ENCODE measurements around the gene CDH24. TPM values are rescaled to one million over a fixed set of nuclear protein-coding genes. Genes with fewer than 3 reads are reported as not detected.

The CDH24 gene, protein sequence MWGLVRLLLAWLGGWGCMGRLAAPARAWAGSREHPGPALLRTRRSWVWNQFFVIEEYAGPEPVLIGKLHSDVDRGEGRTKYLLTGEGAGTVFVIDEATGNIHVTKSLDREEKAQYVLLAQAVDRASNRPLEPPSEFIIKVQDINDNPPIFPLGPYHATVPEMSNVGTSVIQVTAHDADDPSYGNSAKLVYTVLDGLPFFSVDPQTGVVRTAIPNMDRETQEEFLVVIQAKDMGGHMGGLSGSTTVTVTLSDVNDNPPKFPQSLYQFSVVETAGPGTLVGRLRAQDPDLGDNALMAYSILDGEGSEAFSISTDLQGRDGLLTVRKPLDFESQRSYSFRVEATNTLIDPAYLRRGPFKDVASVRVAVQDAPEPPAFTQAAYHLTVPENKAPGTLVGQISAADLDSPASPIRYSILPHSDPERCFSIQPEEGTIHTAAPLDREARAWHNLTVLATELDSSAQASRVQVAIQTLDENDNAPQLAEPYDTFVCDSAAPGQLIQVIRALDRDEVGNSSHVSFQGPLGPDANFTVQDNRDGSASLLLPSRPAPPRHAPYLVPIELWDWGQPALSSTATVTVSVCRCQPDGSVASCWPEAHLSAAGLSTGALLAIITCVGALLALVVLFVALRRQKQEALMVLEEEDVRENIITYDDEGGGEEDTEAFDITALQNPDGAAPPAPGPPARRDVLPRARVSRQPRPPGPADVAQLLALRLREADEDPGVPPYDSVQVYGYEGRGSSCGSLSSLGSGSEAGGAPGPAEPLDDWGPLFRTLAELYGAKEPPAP
- 9.4 TPM for total RNA-seq

DNA sequence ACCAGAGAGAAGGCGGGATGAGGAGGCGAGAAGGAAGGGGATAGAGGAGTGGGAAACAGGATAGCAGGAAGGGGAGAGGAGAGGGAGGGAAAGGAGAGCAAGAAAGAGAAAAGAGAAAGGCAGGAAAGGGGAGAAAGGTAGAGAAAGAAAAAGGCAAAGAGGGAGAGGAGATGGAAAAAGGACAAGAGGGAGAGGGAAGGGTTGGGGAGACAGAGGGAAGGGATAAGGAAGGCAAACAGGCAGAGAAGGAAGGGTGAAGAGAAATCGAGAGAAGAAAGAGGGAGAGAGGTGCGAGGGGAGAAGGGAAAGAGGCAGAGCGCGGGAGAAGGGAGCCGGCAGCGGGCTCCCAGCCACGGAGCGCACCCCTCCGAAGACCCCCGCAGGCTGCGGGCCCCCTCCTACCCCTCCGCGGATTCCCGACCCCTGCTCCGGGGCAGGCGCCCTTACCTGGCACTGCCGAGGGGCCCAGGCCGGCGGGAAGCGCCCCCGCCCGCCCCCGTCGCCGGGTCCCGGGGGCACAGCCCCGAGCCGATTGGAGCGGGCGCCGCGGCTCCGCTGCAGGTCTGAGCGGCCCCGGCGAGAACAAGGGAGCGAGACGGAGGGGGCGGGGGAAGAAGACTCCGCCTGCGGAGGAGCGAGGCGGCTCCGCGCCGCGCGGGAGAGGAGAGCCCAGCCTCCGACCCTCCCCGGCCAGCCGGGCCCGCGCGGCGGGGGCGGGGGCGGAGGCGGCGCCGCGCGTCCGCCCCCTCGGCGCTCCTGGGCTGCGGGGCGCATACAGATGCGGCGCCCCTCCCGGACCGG is at the start of gene CDH24:
Gene CDH24 (minus strand): TSS at position 565 of the 801 bp plus-strand sequence. CDS start 1,787 bp downstream, outside the sequence.
- no peak for FAIRE-seq
- peak; percentile 86 to 87 for DNase-seq (ENCODE audit: low spot score in 2 of 2)

DNA sequence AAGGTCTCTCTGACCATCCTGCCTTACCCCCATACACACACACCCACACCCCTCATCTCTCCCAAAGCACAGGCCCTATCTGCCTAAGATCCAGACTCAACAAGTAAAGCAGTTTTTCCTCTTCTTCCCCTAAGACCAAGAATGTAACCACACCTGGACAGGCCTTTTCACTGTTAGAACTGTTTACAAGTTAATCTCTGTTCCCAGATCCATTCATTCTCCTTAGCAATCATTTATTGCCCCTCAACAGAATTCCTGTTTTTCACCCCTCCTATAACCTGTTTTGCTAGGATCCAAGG is 49.4 kb upstream of the CDH24 start:
- DNase-seq (ENCODE audit: low spot score in 2 of 2) (no peak), FAIRE-seq (no peak)

DNA sequence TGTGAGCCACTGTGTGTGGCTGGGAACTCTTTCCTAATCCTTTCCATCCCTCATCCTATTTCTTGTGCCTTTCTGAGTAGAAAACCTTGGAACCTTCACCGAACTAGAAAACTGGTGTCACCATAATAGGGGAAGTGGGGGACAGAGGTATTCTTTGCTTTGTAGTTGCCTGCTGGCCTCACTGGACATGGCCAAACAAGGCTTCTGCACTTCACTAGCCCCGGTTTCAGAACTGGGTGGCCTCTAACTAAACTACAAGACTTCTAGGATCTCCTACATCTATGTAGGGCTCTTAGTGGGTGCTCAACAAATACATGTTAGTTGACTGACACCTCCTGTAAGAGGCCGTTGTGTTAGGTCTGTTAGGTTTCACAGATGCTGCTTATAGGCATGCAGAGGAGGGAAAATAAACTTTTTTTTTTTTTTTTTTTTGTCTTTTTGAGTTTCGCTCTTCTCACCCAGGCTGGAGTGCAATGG is 48.1 kb upstream of the CDH24 start:
- no peak for DNase-seq (ENCODE audit: low spot score in 2 of 2)
- no peak for FAIRE-seq

DNA sequence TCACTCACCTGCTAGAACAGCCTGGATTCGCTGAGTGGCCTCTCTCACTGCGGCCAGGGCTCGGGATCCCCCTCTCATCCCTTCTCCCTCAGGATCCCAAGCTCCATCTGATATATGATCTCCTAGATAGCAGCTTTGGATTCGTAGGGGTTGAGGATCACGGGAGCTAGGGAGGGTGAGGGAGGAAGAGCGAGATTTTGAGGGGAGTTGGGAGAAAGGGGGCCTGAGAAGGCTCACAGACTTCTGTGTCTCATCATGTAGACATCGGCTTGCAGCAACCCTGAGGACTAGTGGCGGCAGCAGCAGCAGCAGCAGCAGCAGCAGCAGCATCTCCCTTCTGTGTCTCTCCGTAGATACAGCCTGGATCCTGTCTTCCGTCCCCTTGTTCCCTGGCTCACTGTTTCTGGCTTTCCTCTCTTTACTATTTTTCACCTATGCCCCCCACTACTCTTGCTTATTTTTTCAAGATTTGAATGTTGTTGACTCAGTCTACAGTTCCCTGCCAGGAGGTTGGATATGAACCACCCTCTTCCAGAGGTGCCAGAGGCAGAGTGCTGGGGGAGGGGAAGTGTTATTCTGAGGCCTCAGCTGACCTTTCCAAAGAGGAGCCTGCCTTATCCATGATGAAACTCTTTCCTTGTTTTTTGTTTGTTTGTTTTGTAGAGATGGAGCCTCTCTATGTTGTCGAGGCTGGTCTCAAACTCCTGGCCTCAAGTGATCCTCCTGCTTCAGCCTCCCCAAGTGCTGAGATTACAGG is 47.4 kb upstream of the CDH24 start, which contains the start of gene CIROP:
Gene CIROP (minus strand): TSS at position 399 of the 757 bp plus-strand sequence. CDS start 69 bp downstream, at position 330.
- FAIRE-seq (no peak), DNase-seq (ENCODE audit: low spot score in 2 of 2) (no peak)

DNA sequence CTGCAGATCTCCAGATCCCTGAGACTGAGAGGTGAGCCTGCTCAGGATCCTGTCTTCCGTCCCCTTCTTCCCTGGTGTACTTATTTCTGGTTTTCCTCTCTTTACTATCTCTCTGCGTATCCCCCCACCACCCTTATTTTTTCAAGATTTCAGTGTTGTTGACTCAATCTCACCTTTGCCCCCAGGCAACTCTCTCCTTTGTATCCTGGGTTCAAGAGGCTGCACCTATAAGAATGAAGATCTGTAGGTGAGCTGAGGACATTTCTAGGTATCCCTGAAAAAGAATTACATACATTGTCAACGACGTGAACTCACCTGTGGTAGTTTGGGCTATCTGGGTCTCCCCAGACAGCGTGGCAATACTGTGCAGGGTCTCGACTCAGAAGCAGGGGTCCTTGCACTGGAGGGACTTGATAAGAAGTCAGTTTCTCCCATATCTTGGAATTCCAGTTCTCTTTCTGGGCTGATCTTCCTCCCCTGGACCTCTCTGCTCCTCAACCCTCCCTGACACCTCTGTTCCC is 46.8 kb upstream of the CDH24 start:
- no peak for FAIRE-seq
- DNase-seq (ENCODE audit: low spot score in 2 of 2) = no peak

DNA sequence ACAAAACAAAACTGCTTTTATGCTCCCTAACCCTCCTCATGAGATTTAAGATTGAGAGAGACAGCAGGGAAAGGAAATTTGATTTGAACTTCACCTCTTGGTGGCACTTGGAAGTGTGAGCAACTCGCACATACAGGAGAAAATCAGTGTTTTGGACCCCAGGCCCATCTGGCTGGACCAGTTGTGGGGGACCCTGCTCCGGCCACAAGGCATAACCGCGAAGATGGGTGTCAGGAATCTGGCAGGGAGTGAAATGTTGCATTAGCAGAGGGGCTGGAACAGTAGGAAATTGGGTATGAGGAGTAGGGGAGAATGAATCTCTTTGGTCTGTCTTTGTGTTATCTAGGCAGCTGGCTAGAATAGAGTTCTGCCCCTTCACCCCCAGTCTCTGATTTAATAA is 46.3 kb upstream of the CDH24 start:
- FAIRE-seq = no peak

DNA sequence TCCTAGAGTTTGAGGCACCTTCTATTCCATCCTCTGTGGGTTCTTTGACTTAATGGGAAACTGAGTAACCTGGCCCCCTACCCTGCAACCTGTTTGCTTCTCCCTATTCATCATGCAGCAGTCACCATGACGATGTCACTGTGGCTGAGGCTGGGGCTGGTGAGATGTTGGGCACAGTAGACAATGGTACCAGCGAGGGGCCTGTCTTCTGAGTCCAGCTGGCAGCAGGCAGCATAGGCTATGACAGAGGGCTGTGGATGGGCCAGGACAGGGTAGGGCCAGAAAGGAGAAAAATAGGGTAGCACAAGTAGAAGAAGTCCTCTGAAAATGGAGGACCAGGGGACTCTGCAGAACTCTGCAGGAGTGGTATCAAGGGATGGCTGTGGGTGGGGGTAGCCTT is 45.5 kb upstream of the CDH24 start:
- FAIRE-seq (no peak), DNase-seq (ENCODE audit: low spot score in 2 of 2) (no peak)

More for the DNA sequence above, 46.3 kb upstream of the CDH24 start:
- no peak for DNase-seq (ENCODE audit: low spot score in 2 of 2)

DNA sequence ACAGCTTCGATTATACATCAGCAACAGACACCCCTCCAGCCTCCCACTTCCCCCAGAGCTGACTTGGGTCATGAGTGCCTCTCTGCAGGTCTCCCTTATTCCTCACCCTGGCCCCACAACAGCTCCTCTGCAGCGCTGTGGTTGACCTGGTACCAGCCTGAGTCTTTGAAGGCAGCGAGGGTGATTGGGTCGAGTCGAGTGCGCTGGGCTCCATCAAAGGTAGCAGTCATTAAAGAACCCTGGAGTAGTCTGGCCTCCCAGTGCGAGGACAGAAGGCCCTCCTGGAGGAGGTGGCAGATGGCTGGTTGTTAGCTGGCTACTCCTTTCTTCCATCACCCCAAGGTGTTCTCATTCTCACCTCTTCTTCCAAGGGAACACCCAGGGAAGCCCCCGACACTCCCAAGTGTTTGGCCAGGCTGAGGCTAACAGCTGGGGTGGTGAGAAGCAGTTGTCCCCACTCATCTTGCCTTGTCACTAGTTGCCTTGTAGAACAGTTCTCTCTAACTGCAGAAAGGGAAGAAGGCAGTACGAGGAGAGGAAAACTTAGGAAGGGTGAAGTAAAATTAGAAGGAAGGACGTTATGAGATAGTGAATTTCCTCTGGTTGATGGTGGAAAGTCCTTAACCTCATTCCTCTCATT is 44.8 kb upstream of the CDH24 start:
- DNase-seq (ENCODE audit: low spot score in 2 of 2) (no peak), FAIRE-seq (no peak)

DNA sequence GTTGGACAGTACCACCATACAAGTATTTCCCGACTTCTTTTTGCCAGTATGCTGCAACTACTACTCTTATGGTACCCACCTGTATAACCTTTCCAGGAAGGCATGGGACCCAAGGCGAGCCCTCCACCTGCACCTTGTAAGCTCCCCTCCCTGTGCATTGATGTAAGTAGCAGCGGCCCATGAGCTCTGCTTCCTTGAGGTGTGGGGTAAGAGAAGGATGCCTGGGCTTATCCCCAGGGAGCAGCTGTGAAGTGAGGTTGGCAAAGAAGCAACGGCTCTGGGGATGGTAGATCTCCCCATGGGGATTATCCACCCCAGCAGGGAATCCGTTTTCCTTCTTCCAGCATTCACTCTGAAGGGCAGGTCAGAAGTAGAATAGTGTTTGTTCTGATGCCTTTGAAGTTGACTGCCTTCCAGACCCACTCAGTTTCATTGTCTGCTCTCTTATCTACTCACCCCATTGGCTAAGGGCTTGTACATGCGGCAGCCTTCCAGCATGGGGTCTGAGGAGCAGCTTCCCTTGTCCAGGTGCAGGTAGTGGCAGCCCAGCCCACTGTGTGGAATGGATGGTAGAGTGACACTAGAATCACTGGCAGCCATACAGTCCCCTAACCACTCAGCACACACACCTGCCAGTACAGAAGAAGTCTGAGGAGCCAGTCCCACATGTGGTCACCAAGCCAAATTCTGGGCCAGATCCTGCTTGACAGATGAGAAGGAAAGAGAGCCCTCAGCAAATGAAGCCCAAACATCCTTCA is 44.1 kb upstream of the CDH24 start:
- DNase-seq (ENCODE audit: low spot score in 2 of 2) (no peak), FAIRE-seq (no peak)

DNA sequence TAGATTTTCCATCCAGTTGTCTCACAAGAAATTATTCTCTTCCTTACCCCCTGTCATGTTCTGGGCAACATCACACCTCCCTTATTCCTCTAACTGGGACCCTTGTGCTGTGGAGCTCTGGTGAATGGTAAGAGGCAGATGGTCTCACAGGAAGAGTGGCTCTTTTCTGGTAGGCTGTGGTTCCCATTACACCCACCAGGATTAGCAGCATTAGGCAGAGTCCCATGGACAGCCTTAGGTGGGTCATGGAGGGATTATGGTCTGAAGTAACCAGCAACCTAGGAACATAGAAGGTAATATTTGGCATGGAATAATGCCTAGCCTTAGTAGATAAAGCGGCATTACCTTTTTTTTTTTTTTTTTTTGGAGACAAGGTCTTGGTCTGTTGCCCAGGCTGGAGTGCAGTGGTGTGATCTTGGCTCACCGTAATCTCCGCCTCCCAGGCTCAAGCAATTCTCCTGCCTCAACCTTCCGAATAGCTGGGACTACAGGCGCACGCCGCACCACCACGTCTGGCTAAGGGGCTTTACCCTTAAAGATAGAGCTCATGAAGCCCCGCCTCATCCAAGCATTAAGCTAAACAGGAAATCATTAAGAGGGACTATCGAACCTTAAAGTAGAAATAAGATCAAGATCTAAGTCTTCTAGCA is 42.0 kb upstream of the CDH24 start:
- DNase-seq (ENCODE audit: low spot score in 2 of 2) = no peak
- no peak for FAIRE-seq

DNA sequence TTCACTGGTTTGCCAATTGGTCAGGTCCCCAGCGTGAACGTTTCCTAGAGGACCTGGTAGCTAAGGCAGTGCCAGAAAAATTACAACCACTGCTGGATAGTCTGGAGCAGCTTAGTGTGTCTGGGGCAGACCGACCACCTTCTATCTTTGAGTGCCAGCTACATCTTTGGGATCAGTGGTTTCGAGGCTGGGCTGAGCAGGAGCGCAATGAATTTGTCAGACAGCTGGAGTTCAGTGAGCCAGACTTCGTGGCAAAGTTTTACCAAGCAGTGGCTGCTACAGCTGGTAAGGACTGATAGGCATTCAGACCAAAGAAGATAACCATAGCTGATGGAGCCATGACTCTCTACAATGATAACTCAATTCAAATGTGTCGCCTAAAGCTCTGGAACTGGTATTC is 40.5 kb upstream of the CDH24 start:
- DNase-seq (ENCODE audit: low spot score in 2 of 2) = no peak
- FAIRE-seq = no peak

DNA sequence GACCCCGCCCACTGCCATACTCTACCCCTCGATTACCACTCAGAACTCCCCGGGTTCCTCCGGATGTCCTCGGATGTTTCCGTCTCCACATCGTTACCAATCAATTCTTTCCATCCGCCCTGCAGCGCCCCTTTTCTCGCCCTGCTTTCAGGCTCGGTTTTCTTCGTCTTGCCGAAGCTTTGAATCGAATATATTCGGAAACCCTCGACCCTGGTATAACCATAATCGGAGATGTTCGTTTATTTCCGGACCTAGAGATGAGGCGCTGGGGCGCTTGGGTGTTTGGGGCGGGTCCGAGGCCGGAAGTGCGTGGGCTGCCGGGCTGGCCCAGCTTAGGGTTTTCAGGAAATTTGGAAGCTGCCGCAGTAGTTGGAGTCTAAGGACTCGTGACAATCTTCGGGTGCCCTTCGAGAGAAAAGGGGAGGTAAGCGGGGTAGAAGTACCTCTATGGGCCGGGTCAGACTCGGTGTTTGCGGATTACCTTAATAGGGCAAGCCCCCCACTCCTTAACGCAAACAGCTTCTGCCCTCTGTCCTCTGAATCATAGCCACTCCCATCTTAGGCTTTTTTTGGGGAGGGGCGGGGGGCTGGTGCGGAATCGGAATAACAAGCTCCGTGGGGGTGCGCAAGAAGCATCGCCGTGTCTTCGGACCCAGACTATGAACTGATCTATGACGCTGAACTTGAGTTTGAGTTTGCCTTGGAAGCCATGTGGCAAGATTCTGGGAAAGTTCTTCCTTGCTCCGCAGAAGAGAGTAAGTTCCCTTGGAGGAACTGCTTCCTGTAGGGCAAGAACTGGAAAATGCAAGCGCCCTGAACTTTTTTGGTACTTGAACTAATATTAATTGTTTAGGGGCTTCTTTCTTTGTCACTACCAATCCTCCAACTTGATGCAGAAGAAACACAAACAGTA is 38.1 kb upstream of the CDH24 start, which contains the start of gene C14orf119:
Gene C14orf119 (plus strand): TSS at position 310 of the 913 bp plus-strand sequence. CDS start 2,154 bp downstream, outside the sequence.
- FAIRE-seq (peak; percentile 99), DNase-seq (ENCODE audit: low spot score in 2 of 2) (peak; percentile 97 to 99)

DNA sequence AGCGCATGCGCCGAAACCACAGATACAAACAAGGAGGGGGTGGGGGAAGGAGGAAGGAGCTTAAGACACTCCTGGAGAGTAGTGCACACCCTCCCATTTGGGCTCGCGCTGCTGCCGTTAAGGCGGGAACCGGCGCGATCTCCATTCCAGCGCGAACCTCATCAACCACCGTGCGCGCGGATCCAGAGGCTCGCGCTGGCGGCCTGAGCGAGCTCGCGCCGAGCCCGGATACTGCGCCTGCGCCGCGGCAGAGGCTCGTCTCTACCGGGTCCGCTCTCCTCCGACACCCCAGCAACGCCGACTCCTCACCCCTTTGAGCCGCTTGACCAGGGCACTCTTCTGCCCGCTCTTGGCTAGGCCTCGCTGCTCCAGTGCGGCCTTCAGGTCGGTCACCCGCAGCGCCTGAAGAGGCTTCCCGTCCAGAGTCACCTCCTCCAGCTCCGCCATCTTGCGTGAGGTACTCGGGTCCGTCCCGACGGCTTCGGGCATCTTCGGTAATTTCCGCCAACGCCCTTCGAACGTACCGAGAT is 37.4 kb upstream of the CDH24 start, which contains the start of gene ACIN1:
Gene ACIN1 (minus strand): TSS at position 471 of the 530 bp plus-strand sequence. CDS start 24 bp downstream, at position 447.
- peak; percentile 49 to 57 for DNase-seq (ENCODE audit: low spot score in 2 of 2)
- no peak for FAIRE-seq

DNA sequence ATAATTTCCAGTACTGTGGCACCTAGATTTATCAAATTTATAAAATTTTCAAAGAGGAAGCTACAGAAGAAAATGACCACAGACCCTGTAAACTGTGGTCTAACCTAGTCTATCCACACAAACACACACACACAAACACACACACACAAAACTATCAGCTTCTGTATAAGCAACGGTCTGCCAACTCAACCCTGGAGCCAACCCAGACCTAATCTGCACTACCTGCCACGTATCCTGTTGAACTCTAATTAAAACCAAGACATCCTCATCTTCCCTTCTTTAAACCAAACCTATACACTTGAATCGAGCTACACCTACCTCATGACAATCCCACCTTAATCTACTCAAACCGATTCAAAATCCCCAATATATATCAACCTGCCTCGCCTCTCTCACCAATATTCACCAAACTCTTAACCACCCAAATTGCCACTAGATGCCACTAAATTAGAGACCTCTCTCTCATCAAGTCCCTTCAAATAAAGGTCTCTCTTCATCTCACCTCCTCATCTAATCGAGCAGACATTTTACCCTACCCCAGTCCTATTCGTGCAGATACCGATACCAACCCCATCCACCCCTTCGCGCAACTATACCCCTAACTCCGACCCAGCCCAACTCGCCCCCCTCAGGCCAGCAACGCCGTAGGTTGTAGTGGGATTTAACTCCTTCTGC is 36.8 kb upstream of the CDH24 start:
- DNase-seq (ENCODE audit: low spot score in 2 of 2) (no peak), FAIRE-seq (no peak)

DNA sequence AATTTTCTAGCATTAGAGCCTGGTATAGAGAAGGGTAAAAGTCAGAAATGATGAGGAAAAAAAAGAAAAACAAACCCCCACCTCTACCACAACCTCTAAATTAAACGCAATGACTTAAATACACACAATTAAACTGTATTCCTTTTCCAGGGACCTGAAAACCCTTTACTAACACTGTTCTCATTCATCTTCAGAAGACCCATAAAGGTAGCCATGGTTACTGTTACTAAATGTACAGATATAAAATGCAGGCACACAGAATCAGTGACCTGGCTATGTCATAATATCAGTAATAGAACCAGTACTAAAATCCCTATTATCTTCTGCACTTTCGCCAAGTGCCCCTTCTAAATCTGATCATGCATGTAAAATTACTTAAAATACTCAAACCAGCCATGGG is 36.2 kb upstream of the CDH24 start:
- DNase-seq (ENCODE audit: low spot score in 2 of 2) = no peak
- FAIRE-seq = no peak

DNA sequence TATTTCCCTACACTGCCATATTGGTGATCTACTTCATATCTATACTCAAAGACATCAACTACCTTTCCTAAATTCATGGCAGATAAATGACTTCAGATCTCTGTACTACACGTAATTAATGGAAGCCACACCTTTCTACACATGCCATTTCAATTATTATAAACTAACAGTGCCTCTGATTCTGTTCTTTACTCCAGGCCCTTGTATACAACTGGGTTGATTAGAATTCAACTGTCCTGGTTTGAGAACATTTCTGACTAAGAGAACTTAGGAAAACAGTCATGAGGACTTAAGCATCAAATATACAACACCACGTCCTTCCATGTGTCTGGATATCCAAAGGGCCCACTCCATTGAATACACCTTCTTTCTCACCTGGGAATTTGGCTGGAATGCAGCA is 35.8 kb upstream of the CDH24 start:
- no peak for DNase-seq (ENCODE audit: low spot score in 2 of 2)

More for the DNA sequence above, 35.8 kb upstream of the CDH24 start:
- no peak for FAIRE-seq
